Measurements from ENCODE around the gene MYCBP2. TPM values are rescaled to one million over a fixed set of nuclear protein-coding genes. Genes with fewer than 3 reads are reported as not detected.

MYCBP2 gene
- polyA plus RNA-seq, 1 of the 3 experiments (the other 2 are of a cell fraction): 18.5 TPM

DNA sequence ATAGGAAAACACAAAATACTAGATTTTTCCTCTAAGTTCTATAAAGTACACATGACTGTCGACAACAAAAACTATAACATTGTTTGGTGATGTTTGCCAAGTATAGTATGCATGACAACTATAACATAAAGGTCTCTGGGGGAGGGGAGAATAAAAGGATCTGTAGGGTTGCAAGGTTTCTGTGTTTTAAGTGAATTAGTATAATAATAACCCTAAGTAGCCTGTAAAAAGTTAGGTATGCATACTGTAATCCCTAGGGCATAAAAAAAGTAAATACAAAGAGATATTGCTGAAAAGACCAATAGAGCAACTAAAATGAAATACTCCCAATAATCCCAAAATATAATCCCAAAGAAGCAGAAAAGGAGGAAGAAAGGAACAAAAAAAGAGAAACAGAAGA is 14.6 kb downstream of the MYCBP2 start:
- Histone ChIP-seq H3K9me3 (no peaks in the 10 kb centered on the region), H4K20me1 (ENCODE audit: insufficient read depth) (peaks cover 18% of the 10 kb centered on the region), H3K27me3 (ENCODE audit: insufficient read depth) (no peaks in the 10 kb centered on the region), H3K9ac (no peak overlapping the region), H3K4me3 (ENCODE audit: low read depth in 2 of 2, low read length in 1 of 2) (no peak overlapping the region), H3K4me2 (no peak overlapping the region), H3K79me2 (ENCODE audit: insufficient read depth) (peaks cover 94% of the 10 kb centered on the region), H3K36me3 (replicated peaks in 1 of 2; ENCODE audit: control insufficient read depth in 1 of 2, insufficient read depth in 2 of 2, low read length in 1 of 2) (peaks cover 0 to 3% of the 10 kb centered on the region in 2 experiments), H2AFZ (ENCODE audit: low read depth) (no peak overlapping the region), H3K27ac (ENCODE audit: low read depth in 2 of 2, low read length in 1 of 2) (no peak overlapping the region), H3F3A (replicated peaks; ENCODE audit: insufficient read depth) (no peaks in the 10 kb centered on the region), H3K4me1 (ENCODE audit: control insufficient read depth in 1 of 2, insufficient read depth in 2 of 2, low read depth in 1 of 2, low read length in 1 of 2) (no peaks in the 10 kb centered on the region; a peak in 1 of 4 replicates), H3K9me2 (no peaks in the 10 kb centered on the region)
- TF ChIP-seq, protein P1, sequence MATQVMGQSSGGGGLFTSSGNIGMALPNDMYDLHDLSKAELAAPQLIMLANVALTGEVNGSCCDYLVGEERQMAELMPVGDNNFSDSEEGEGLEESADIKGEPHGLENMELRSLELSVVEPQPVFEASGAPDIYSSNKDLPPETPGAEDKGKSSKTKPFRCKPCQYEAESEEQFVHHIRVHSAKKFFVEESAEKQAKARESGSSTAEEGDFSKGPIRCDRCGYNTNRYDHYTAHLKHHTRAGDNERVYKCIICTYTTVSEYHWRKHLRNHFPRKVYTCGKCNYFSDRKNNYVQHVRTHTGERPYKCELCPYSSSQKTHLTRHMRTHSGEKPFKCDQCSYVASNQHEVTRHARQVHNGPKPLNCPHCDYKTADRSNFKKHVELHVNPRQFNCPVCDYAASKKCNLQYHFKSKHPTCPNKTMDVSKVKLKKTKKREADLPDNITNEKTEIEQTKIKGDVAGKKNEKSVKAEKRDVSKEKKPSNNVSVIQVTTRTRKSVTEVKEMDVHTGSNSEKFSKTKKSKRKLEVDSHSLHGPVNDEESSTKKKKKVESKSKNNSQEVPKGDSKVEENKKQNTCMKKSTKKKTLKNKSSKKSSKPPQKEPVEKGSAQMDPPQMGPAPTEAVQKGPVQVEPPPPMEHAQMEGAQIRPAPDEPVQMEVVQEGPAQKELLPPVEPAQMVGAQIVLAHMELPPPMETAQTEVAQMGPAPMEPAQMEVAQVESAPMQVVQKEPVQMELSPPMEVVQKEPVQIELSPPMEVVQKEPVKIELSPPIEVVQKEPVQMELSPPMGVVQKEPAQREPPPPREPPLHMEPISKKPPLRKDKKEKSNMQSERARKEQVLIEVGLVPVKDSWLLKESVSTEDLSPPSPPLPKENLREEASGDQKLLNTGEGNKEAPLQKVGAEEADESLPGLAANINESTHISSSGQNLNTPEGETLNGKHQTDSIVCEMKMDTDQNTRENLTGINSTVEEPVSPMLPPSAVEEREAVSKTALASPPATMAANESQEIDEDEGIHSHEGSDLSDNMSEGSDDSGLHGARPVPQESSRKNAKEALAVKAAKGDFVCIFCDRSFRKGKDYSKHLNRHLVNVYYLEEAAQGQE (IDR thresholded peaks at IDR 0.05; ENCODE audit: low read depth, low read length): no peak
- TF ChIP-seq FOXJ3 (CRISPR knock-in tag; IDR thresholded peaks at IDR 0.05) (no peak), FOXM1 (IDR thresholded peaks at IDR 0.05; ENCODE audit: low read depth) (no peak), TAF1 (IDR thresholded peaks at IDR 0.05; ENCODE audit: borderline replicate concordance, low read depth, low read length) (no peak), RFX5 (IDR thresholded peaks at IDR 0.05; ENCODE audit: low read length) (no peak), RCOR1 (IDR thresholded peaks at IDR 0.05; ENCODE audit: low read length) (no peak), MEF2A (IDR thresholded peaks at IDR 0.05; ENCODE audit: borderline replicate concordance, low read depth) (no peak), RAD21 (IDR thresholded peaks at IDR 0.05; ENCODE audit: low read length) (no peak), SIN3A (IDR thresholded peaks at IDR 0.05; ENCODE audit: borderline replicate concordance, low read depth, low read length) (no peak), CHD2 (IDR thresholded peaks at IDR 0.05; ENCODE audit: low read length, partially characterized antibody) (no peak)
- TF ChIP-seq, protein P2, sequence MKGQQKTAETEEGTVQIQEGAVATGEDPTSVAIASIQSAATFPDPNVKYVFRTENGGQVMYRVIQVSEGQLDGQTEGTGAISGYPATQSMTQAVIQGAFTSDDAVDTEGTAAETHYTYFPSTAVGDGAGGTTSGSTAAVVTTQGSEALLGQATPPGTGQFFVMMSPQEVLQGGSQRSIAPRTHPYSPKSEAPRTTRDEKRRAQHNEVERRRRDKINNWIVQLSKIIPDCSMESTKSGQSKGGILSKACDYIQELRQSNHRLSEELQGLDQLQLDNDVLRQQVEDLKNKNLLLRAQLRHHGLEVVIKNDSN (IDR thresholded peaks at IDR 0.05; ENCODE audit: borderline replicate concordance, low read depth): no peak
- POLR2A ChIA-PET: no interaction called here
- DNase-seq: no peak
- CTCF ChIA-PET: no interaction called here
- 73% methylated on average over 1 of the region's 1 CpG for WGBS (ENCODE audit: low lambda C conversion rate)

DNA sequence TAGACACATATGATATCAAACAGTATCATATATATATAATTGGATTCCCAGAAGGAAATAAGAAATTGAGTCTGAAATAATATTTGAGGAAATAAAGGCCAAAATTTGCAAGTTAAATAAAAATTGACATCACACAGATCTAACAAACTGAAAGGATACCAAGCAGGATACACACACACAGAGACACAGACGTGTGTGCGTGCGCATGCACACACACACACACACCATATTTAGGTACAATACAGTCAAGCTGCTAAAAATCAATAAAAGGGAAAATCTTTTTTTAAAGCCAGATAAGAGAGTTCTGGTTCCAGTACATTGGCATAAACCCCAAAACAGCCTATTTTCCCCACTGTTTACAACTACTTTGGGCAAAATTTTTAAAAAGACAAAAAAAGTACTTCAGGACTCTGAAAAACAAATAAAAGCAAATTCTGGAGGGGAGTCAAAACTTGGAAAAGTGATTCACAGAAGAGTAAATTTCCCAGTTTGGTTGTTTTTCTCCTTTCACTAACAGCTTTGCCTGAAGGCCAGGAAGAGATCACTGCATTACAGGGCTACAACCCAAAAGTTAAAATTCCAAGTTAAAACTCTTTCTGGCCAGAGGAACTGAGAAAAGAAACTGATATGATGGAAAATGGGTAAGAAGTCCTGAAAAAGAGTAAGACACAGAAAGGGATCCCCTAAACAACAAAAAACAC is 16.2 kb downstream of the MYCBP2 start:
- Histone ChIP-seq H3K4me3 (ENCODE audit: low read depth in 2 of 2, low read length in 1 of 2) (no peak overlapping the region), H3K9ac (no peak overlapping the region), H3K4me2 (no peak overlapping the region), H4K20me1 (ENCODE audit: insufficient read depth) (peaks cover 8% of the 10 kb centered on the region), H3F3A (replicated peaks; ENCODE audit: insufficient read depth) (peaks cover under 1% of the 10 kb centered on the region), H3K9me3 (no peaks in the 10 kb centered on the region), H2AFZ (ENCODE audit: low read depth) (no peak overlapping the region), H3K36me3 (replicated peaks in 1 of 2; ENCODE audit: control insufficient read depth in 1 of 2, insufficient read depth in 2 of 2, low read length in 1 of 2) (peaks cover 0 to 3% of the 10 kb centered on the region in 2 experiments), H3K4me1 (ENCODE audit: control insufficient read depth in 1 of 2, insufficient read depth in 2 of 2, low read depth in 1 of 2, low read length in 1 of 2) (peaks cover 0 to 4% of the 10 kb centered on the region in 2 experiments; a peak in 2 of 4 replicates), H3K27me3 (ENCODE audit: insufficient read depth) (no peaks in the 10 kb centered on the region), H3K79me2 (ENCODE audit: insufficient read depth) (peaks cover 92% of the 10 kb centered on the region), H3K27ac (ENCODE audit: low read depth in 2 of 2, low read length in 1 of 2) (no peak overlapping the region), H3K9me2 (no peaks in the 10 kb centered on the region)
- no peak for DNase-seq
- 96% methylated on average over 3 of the region's 3 CpGs for WGBS (ENCODE audit: low lambda C conversion rate)
- POLR2A ChIA-PET: no interaction called here
- CTCF ChIA-PET: no interaction called here
- TF ChIP-seq, protein P3, sequence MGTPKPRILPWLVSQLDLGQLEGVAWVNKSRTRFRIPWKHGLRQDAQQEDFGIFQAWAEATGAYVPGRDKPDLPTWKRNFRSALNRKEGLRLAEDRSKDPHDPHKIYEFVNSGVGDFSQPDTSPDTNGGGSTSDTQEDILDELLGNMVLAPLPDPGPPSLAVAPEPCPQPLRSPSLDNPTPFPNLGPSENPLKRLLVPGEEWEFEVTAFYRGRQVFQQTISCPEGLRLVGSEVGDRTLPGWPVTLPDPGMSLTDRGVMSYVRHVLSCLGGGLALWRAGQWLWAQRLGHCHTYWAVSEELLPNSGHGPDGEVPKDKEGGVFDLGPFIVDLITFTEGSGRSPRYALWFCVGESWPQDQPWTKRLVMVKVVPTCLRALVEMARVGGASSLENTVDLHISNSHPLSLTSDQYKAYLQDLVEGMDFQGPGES (IDR thresholded peaks at IDR 0.05; ENCODE audit: low read depth, low read length): no peak
- TF ChIP-seq RCOR1 (IDR thresholded peaks at IDR 0.05; ENCODE audit: low read length): no peak
- TF ChIP-seq FOSL2 (IDR thresholded peaks at IDR 0.05; ENCODE audit: borderline replicate concordance, low read depth): no peak
- TF ChIP-seq, protein P1 (IDR thresholded peaks at IDR 0.05; ENCODE audit: low read depth, low read length): no peak
- TF ChIP-seq RXRA (IDR thresholded peaks at IDR 0.05; ENCODE audit: borderline replicate concordance, low read depth): no peak
- TF ChIP-seq NRF1 (IDR thresholded peaks at IDR 0.05; ENCODE audit: low read depth, low read length): no peak
- TF ChIP-seq, protein P4, sequence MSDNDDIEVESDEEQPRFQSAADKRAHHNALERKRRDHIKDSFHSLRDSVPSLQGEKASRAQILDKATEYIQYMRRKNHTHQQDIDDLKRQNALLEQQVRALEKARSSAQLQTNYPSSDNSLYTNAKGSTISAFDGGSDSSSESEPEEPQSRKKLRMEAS (IDR thresholded peaks at IDR 0.05; ENCODE audit: low read depth): no peak
- no peak for TF ChIP-seq FOXJ3 (CRISPR knock-in tag; IDR thresholded peaks at IDR 0.05)
